ENCODE measurements around the gene FNDC3A.

Gene FNDC3A

GRCh38 chr13:49240017-49240416 is 264.3 kb downstream of the FNDC3A start:
- H3K36me3 Mint-ChIP-seq (ENCODE audit: insufficient read depth) = no peaks in the 10 kb centered on the region
- ATAC-seq (replicated peaks) (peak; percentile 84), DNase-seq (peak; percentile 25 to 40 (median 27))
- H3K27ac Mint-ChIP-seq = no peak overlapping the region
- H3K27me3 Mint-ChIP-seq = peaks cover 0 to 16% of the 10 kb centered on the region in 2 donors
- peaks cover 0 to 2% of the 10 kb centered on the region in 2 donors for H3K4me1 Mint-ChIP-seq (ENCODE audit: low read depth in 2 of 2)
- H3K4me3 Mint-ChIP-seq = no peak overlapping the region
- no peaks in the 10 kb centered on the region for H3K9me3 Mint-ChIP-seq

- Mint-ChIP-seq H3K36me3 (ENCODE audit: insufficient read depth) (no peaks in the 10 kb centered on the region), H3K27ac (no peak overlapping the region), H3K9me3 (no peaks in the 10 kb centered on the region), H3K4me3 (no peak overlapping the region), H3K4me1 (ENCODE audit: low read depth in 2 of 2) (peaks cover 0 to 2% of the 10 kb centered on the region in 2 donors), H3K27me3 (peaks cover 0 to 16% of the 10 kb centered on the region in 2 donors)
- DNase-seq = no peak
- ATAC-seq (replicated peaks) = no peak
Observed at GRCh38 chr13:49241296-49241695, 265.6 kb downstream of the FNDC3A start.

- Mint-ChIP-seq H3K27me3 (peaks cover 0 to 6% of the 10 kb centered on the region in 2 donors), H3K4me3 (no peak overlapping the region), H3K4me1 (ENCODE audit: low read depth in 2 of 2) (peaks cover 16 to 17% of the 10 kb centered on the region in 2 donors), H3K27ac (no peak overlapping the region), H3K9me3 (no peaks in the 10 kb centered on the region), H3K36me3 (ENCODE audit: insufficient read depth) (peaks cover 15% of the 10 kb centered on the region)
- ATAC-seq (replicated peaks) (no peak), DNase-seq (no peak)
Observed at GRCh38 chr13:49245101-49245500, 269.4 kb downstream of the FNDC3A start.

GRCh38 chr13:49246850-49247642 is 271.3 kb downstream of the FNDC3A start:
- DNase-seq (no peak), ATAC-seq (replicated peaks) (peak; percentile 26)
- Mint-ChIP-seq H3K27ac (peak overlapping the region; percentile 99 to 100), H3K9me3 (no peaks in the 10 kb centered on the region), H3K27me3 (peaks cover 0 to 6% of the 10 kb centered on the region in 2 donors), H3K4me3 (peak overlapping the region; percentile 100), H3K36me3 (ENCODE audit: insufficient read depth) (peaks cover 15% of the 10 kb centered on the region), H3K4me1 (ENCODE audit: low read depth in 2 of 2) (peaks cover 18 to 21% of the 10 kb centered on the region in 2 donors)

- peak; percentile 87 for ATAC-seq (replicated peaks)
- peaks cover 15% of the 10 kb centered on the region for H3K36me3 Mint-ChIP-seq (ENCODE audit: insufficient read depth)
- peaks cover 20 to 25% of the 10 kb centered on the region in 2 donors for H3K4me1 Mint-ChIP-seq (ENCODE audit: low read depth in 2 of 2)
- peak; percentile 86 to 91 (median 89) for DNase-seq
- peaks cover 0 to 6% of the 10 kb centered on the region in 2 donors for H3K27me3 Mint-ChIP-seq
- H3K27ac Mint-ChIP-seq = peak within 1 kb of the TSS; percentile 99 to 100
- H3K4me3 Mint-ChIP-seq = peak within 1 kb of the TSS; percentile 100
- H3K9me3 Mint-ChIP-seq = no peaks in the 10 kb centered on the region
Observed at GRCh38 chr13:49247643-49248621, 272.2 kb downstream of the FNDC3A start, which contains the start of gene CDADC1. Gene CDADC1 (plus strand): TSS chr13:49247925. CDS start chr13:49248038, 113 bp downstream.

GRCh38 chr13:49248622-49249002 is 272.9 kb downstream of the FNDC3A start:
- DNase-seq = no peak
- Mint-ChIP-seq H3K9me3 (no peaks in the 10 kb centered on the region), H3K27me3 (peaks cover 0 to 6% of the 10 kb centered on the region in 2 donors), H3K4me3 (peak overlapping the region; percentile 100), H3K27ac (peak overlapping the region; percentile 99 to 100), H3K4me1 (ENCODE audit: low read depth in 2 of 2) (peaks cover 20 to 28% of the 10 kb centered on the region in 2 donors), H3K36me3 (ENCODE audit: insufficient read depth) (peaks cover 15% of the 10 kb centered on the region)
- no peak for ATAC-seq (replicated peaks)

- peaks cover 21 to 40% of the 10 kb centered on the region in 2 donors for H3K4me1 Mint-ChIP-seq (ENCODE audit: low read depth in 2 of 2)
- no peaks in the 10 kb centered on the region for H3K9me3 Mint-ChIP-seq
- no peaks in the 10 kb centered on the region for H3K27me3 Mint-ChIP-seq
- H3K27ac Mint-ChIP-seq = no peak overlapping the region
- DNase-seq (no peak), ATAC-seq (replicated peaks) (no peak)
- H3K4me3 Mint-ChIP-seq = no peak overlapping the region
- H3K36me3 Mint-ChIP-seq (ENCODE audit: insufficient read depth) = peaks cover 20% of the 10 kb centered on the region
Observed at GRCh38 chr13:49251326-49251725, 275.6 kb downstream of the FNDC3A start.

- Mint-ChIP-seq H3K4me1 (ENCODE audit: low read depth in 2 of 2) (peaks cover 15 to 38% of the 10 kb centered on the region in 2 donors), H3K9me3 (no peaks in the 10 kb centered on the region), H3K4me3 (no peak overlapping the region), H3K36me3 (ENCODE audit: insufficient read depth) (peaks cover 21% of the 10 kb centered on the region), H3K27ac (peak overlapping the region in 1 of 2 donors; percentile 81), H3K27me3 (no peaks in the 10 kb centered on the region)
- ATAC-seq (replicated peaks) (no peak), DNase-seq (no peak)
Observed at GRCh38 chr13:49253310-49253709, 277.6 kb downstream of the FNDC3A start.

GRCh38 chr13:49254007-49254406 is 278.3 kb downstream of the FNDC3A start:
- H3K27me3 Mint-ChIP-seq = no peaks in the 10 kb centered on the region
- H3K4me1 Mint-ChIP-seq (ENCODE audit: low read depth in 2 of 2) = peaks cover 13 to 36% of the 10 kb centered on the region in 2 donors
- ATAC-seq (replicated peaks) = no peak
- no peak for DNase-seq
- no peak overlapping the region for H3K4me3 Mint-ChIP-seq
- peak overlapping the region in 1 of 2 donors; percentile 81 for H3K27ac Mint-ChIP-seq
- H3K9me3 Mint-ChIP-seq = no peaks in the 10 kb centered on the region
- peaks cover 20% of the 10 kb centered on the region for H3K36me3 Mint-ChIP-seq (ENCODE audit: insufficient read depth)

GRCh38 chr13:49256841-49257240 is 281.1 kb downstream of the FNDC3A start:
- Mint-ChIP-seq H3K27me3 (no peaks in the 10 kb centered on the region), H3K9me3 (no peaks in the 10 kb centered on the region), H3K36me3 (ENCODE audit: insufficient read depth) (peaks cover 26% of the 10 kb centered on the region), H3K4me3 (no peak overlapping the region), H3K4me1 (ENCODE audit: low read depth in 2 of 2) (peaks cover 8 to 31% of the 10 kb centered on the region in 2 donors), H3K27ac (peak overlapping the region; percentile 94 to 98)
- DNase-seq = no peak
- ATAC-seq (replicated peaks) = no peak

- ATAC-seq (replicated peaks) (peak; percentile 55), DNase-seq (peak in 1 of 3 experiments; percentile 20)
- Mint-ChIP-seq H3K27me3 (no peaks in the 10 kb centered on the region), H3K36me3 (ENCODE audit: insufficient read depth) (peaks cover 29% of the 10 kb centered on the region), H3K4me3 (peak overlapping the region; percentile 77 to 83), H3K27ac (peak overlapping the region; percentile 94 to 98), H3K4me1 (ENCODE audit: low read depth in 2 of 2) (peaks cover 5 to 25% of the 10 kb centered on the region in 2 donors), H3K9me3 (no peaks in the 10 kb centered on the region)
Observed at GRCh38 chr13:49258089-49258796, 282.5 kb downstream of the FNDC3A start.

Measured in effector memory CD8-positive, alpha-beta T cell (primary cell).